ENCODE measurements around the gene DDX11.
"Not testable (repeated sequence)": the region's sequence is repeated elsewhere in the genome, so short reads cannot be mapped to it uniquely, and the experiment has no call there.

DDX11 gene

GRCh38 chr12:31051692-31052091, 22.0 kb upstream of the DDX11 start:
- H3K27ac Mint-ChIP-seq = peak overlapping the region; percentile 81 to 91
- DNase-seq = peak; percentile 52 to 85
- ATAC-seq = peak; percentile 97

GRCh38 chr12:31052121-31052520, 21.5 kb upstream of the DDX11 start:
- ATAC-seq = peak; percentile 75
- H3K4me3 Mint-ChIP-seq = peak overlapping the region; percentile 24 to 49
- peaks cover 43% of the 10 kb centered on the region for H3K4me1 Mint-ChIP-seq
- not testable (repeated sequence) for H3K9me3 Mint-ChIP-seq, H3K27me3 Mint-ChIP-seq
- H3K27ac Mint-ChIP-seq = peak overlapping the region; percentile 22 to 79
- peak in 1 of 2 donors; percentile 20 for DNase-seq

More at GRCh38 chr12:31051692-31052091, 22.0 kb upstream of the DDX11 start:
- Mint-ChIP-seq H3K4me3 (peak overlapping the region; percentile 32 to 49), H3K4me1 (peaks cover 43% of the 10 kb centered on the region)
- H3K9me3 Mint-ChIP-seq, H3K27me3 Mint-ChIP-seq: not testable (repeated sequence)

- H3K9me3 Mint-ChIP-seq, H3K27ac Mint-ChIP-seq, ATAC-seq, DNase-seq, H3K27me3 Mint-ChIP-seq: not testable (repeated sequence)
- H3K4me1 Mint-ChIP-seq = peaks cover 40% of the 10 kb centered on the region
- peak overlapping the region; percentile 24 to 33 for H3K4me3 Mint-ChIP-seq
These were observed 20.8 kb upstream of the DDX11 start for GRCh38 chr12:31052666-31053439.

- H3K27ac Mint-ChIP-seq, ATAC-seq, H3K4me3 Mint-ChIP-seq, H3K27me3 Mint-ChIP-seq, DNase-seq, H3K9me3 Mint-ChIP-seq: not testable (repeated sequence)
- peaks cover 33% of the 10 kb centered on the region for H3K4me1 Mint-ChIP-seq
These were observed 19.7 kb upstream of the DDX11 start for GRCh38 chr12:31053944-31054343.

GRCh38 chr12:31057671-31058070, 16.0 kb upstream of the DDX11 start:
- no peak overlapping the region for H3K4me3 Mint-ChIP-seq
- no peak for DNase-seq
- H3K4me1 Mint-ChIP-seq = peaks cover 11% of the 10 kb centered on the region
- no peak for ATAC-seq
- no peaks in the 10 kb centered on the region for H3K27me3 Mint-ChIP-seq
- H3K9me3 Mint-ChIP-seq = no peaks in the 10 kb centered on the region
- no peak overlapping the region for H3K27ac Mint-ChIP-seq

GRCh38 chr12:31066196-31066595, 7.5 kb upstream of the DDX11 start:
- ATAC-seq = peak; percentile 78
- H3K4me1 Mint-ChIP-seq, H3K9me3 Mint-ChIP-seq, DNase-seq, H3K4me3 Mint-ChIP-seq, H3K27me3 Mint-ChIP-seq, H3K27ac Mint-ChIP-seq: not testable (repeated sequence)

- H3K4me3 Mint-ChIP-seq, H3K4me1 Mint-ChIP-seq, H3K27me3 Mint-ChIP-seq, H3K27ac Mint-ChIP-seq, DNase-seq, H3K9me3 Mint-ChIP-seq, ATAC-seq: not testable (repeated sequence)
These were observed 6.0 kb upstream of the DDX11 start for GRCh38 chr12:31067656-31068055.

- not testable (repeated sequence) for H3K4me3 Mint-ChIP-seq, DNase-seq, H3K27ac Mint-ChIP-seq, ATAC-seq, H3K27me3 Mint-ChIP-seq, H3K9me3 Mint-ChIP-seq
- peaks cover 23% of the 10 kb centered on the region for H3K4me1 Mint-ChIP-seq
These were observed 2.5 kb upstream of the DDX11 start for GRCh38 chr12:31070971-31071740.

- Mint-ChIP-seq H3K27ac (peak overlapping the region; percentile 97 to 99), H3K4me1 (peaks cover 39% of the 10 kb centered on the region), H3K4me3 (peak overlapping the region; percentile 94)
- H3K9me3 Mint-ChIP-seq, ATAC-seq, DNase-seq, H3K27me3 Mint-ChIP-seq: not testable (repeated sequence)
These were observed 698 bp upstream of the DDX11 start for GRCh38 chr12:31072962-31073361.

- DNase-seq (peak in 1 of 2 donors; percentile 42), ATAC-seq (peak; percentile 59)
- Mint-ChIP-seq H3K4me1 (peaks cover 41% of the 10 kb centered on the region), H3K27ac (peak overlapping the region; percentile 97 to 99), H3K4me3 (peak overlapping the region; percentile 94)
- H3K27me3 Mint-ChIP-seq, H3K9me3 Mint-ChIP-seq: not testable (repeated sequence)
These were observed 744 bp downstream of the DDX11 start for GRCh38 chr12:31074333-31074874.

- not testable (repeated sequence) for H3K4me3 Mint-ChIP-seq, H3K9me3 Mint-ChIP-seq, ATAC-seq, DNase-seq, H3K27me3 Mint-ChIP-seq
- H3K27ac Mint-ChIP-seq = peak overlapping the region in 1 of 2 donors; percentile 27
- H3K4me1 Mint-ChIP-seq = peaks cover 57% of the 10 kb centered on the region
These were observed 2.5 kb downstream of the DDX11 start for GRCh38 chr12:31076150-31076549.

- H3K4me1 Mint-ChIP-seq = peaks cover 59% of the 10 kb centered on the region
- H3K27ac Mint-ChIP-seq, H3K27me3 Mint-ChIP-seq, DNase-seq, H3K4me3 Mint-ChIP-seq, ATAC-seq, H3K9me3 Mint-ChIP-seq: not testable (repeated sequence)
These were observed 3.4 kb downstream of the DDX11 start for GRCh38 chr12:31077095-31077494.

- not testable (repeated sequence) for H3K4me3 Mint-ChIP-seq, ATAC-seq, DNase-seq
These were observed 4.3 kb downstream of the DDX11 start for GRCh38 chr12:31077998-31078397.

GRCh38 chr12:31079421-31079820, 5.8 kb downstream of the DDX11 start:
- not testable (repeated sequence) for H3K27ac Mint-ChIP-seq, H3K9me3 Mint-ChIP-seq, ATAC-seq

More at GRCh38 chr12:31077998-31078397, 4.3 kb downstream of the DDX11 start:
- peaks cover 50% of the 10 kb centered on the region for H3K4me1 Mint-ChIP-seq
- H3K27me3 Mint-ChIP-seq, H3K9me3 Mint-ChIP-seq, H3K27ac Mint-ChIP-seq: not testable (repeated sequence)

GRCh38 chr12:31080221-31080620, 6.6 kb downstream of the DDX11 start:
- Mint-ChIP-seq H3K27ac (peak overlapping the region; percentile 27 to 91), H3K4me3 (peak overlapping the region in 1 of 2 donors; percentile 6), H3K4me1 (peaks cover 44% of the 10 kb centered on the region)
- ATAC-seq, H3K27me3 Mint-ChIP-seq, H3K9me3 Mint-ChIP-seq, DNase-seq: not testable (repeated sequence)

More at GRCh38 chr12:31079421-31079820, 5.8 kb downstream of the DDX11 start:
- H3K4me1 Mint-ChIP-seq = peaks cover 47% of the 10 kb centered on the region
- H3K27me3 Mint-ChIP-seq, DNase-seq, H3K4me3 Mint-ChIP-seq: not testable (repeated sequence)

All from stimulated activated naive CD8-positive, alpha-beta T cell treated with anti-CD3 and anti-CD28 coated beads, Interleukin-15, amount 100 ng/mL, for 72 hours (primary cell).